Neural progenitor cell (in vitro differentiated cells): ENCODE measurements around the gene PEX12. TPM values are rescaled to one million over a fixed set of nuclear protein-coding genes. Genes with fewer than 3 reads are reported as not detected.

ENCODE experiments used
- DNase-seq: peaks from one replicate; pipeline ENCODE4 v3.0.0-alpha.2; 2016; ENCODE audit warnings: low spot score
- H2AFZ ChIP-seq: fragments of 200-600 bp; sonication (generic); replicated peaks from 2 replicates; pipeline ENCODE4 v1.6.1; 2016; ENCODE audit warnings: antibody characterized with exemption
- H3F3A ChIP-seq: fragments of 200-600 bp; sonication (generic); 2 replicates; pipeline ENCODE4 v1.6.1; 2016; ENCODE audit warnings: antibody characterized with exemption, low read depth
- H3K27ac ChIP-seq: fragments of 200-600 bp; sonication (generic); 2 replicates; pipeline ENCODE4 v1.5.1; 2016; ENCODE audit warnings: mild to moderate bottlenecking
- H3K27me3 ChIP-seq: fragments of 200-600 bp; sonication (generic); 2 replicates; pipeline ENCODE4 v1.6.1; 2016; ENCODE audit warnings: mild to moderate bottlenecking, moderate library complexity
- H3K36me3 ChIP-seq: fragments of 200-600 bp; sonication (generic); 2 replicates; pipeline ENCODE4 v1.5.1; 2016
- H3K4me1 ChIP-seq: fragments of 200-600 bp; sonication (generic); 2 replicates; pipeline ENCODE4 v1.6.1; 2016; ENCODE audit warnings: mixed run types
- H3K4me2 ChIP-seq: fragments of 200-600 bp; sonication (generic); 2 replicates; pipeline ENCODE4 v1.6.1; 2016
- H3K4me3 ChIP-seq: fragments of 200-600 bp; sonication (generic); 2 replicates; pipeline ENCODE4 v1.5.1; 2016
- H3K79me2 ChIP-seq: fragments of 200-600 bp; sonication (generic); 2 replicates; pipeline ENCODE4 v1.6.1; 2016; ENCODE audit warnings: low read depth
- H3K9ac ChIP-seq: fragments of 200-600 bp; sonication (generic); 2 replicates; pipeline ENCODE4 v1.6.1; 2016
- H3K9me3 ChIP-seq: fragments of 200-600 bp; sonication (generic); 2 replicates; pipeline ENCODE4 v1.5.1; 2016; ENCODE audit warnings: low read depth
- H4K20me1 ChIP-seq: fragments of 200-600 bp; sonication (generic); 2 replicates; pipeline ENCODE4 v1.6.1; 2016; ENCODE audit warnings: low read depth
- H3K27ac Mint-ChIP-seq: 3 replicates; pipeline ENCODE4 v1.8.0; 2021; ENCODE audit warnings: mixed read lengths
- H3K27me3 Mint-ChIP-seq: 2 replicates; pipeline ENCODE4 v1.8.0; 2022; ENCODE audit warnings: low read depth, mild to moderate bottlenecking, inconsistent platforms, moderate library complexity, mixed read lengths; ENCODE audit not compliant: insufficient read depth
- H3K36me3 Mint-ChIP-seq: 3 replicates; pipeline ENCODE4 v1.8.0; 2021; ENCODE audit warnings: mixed read lengths
- H3K4me1 Mint-ChIP-seq: 3 replicates; pipeline ENCODE4 v1.8.0; 2021; ENCODE audit warnings: mixed read lengths
- H3K4me3 Mint-ChIP-seq: 3 replicates; pipeline ENCODE4 v1.8.0; 2021; ENCODE audit warnings: mild to moderate bottlenecking, moderate library complexity, mixed read lengths
- H3K9me3 Mint-ChIP-seq: 3 replicates; pipeline ENCODE4 v1.8.0; 2020; ENCODE audit warnings: mixed read lengths
- EZH2 ChIP-seq: fragments of 200-600 bp; sonication (generic); IDR thresholded peaks from 2 replicates; pipeline ENCODE4 v1.6.1; 2017; ENCODE audit warnings: antibody characterized with exemption, mild to moderate bottlenecking, moderate library complexity
- EZH2phosphoT487 ChIP-seq: fragments of 200-600 bp; sonication (generic); IDR thresholded peaks from 2 replicates; pipeline ENCODE4 v1.6.1; 2017; ENCODE audit warnings: antibody characterized with exemption
- total RNA-seq: library from RNA; depleted of rRNA; stranded (reverse); fragments of >200 nt; gene quantifications from 2 replicates; pipeline ENCODE4 v1.2.3, GENCODE V29; 2015; ENCODE audit warnings: low replicate concordance
- TF ChIP-seq, protein P1 (sequence below): fragments of 200-600 bp; sonication (generic); IDR thresholded peaks from 2 replicates; pipeline ENCODE4 v1.5.1; 2017; ENCODE audit warnings: antibody characterized with exemption, mild to moderate bottlenecking

Gene PEX12
- total RNA-seq, 1 donor from 2014 or later, result 7.0 TPM

DNA sequence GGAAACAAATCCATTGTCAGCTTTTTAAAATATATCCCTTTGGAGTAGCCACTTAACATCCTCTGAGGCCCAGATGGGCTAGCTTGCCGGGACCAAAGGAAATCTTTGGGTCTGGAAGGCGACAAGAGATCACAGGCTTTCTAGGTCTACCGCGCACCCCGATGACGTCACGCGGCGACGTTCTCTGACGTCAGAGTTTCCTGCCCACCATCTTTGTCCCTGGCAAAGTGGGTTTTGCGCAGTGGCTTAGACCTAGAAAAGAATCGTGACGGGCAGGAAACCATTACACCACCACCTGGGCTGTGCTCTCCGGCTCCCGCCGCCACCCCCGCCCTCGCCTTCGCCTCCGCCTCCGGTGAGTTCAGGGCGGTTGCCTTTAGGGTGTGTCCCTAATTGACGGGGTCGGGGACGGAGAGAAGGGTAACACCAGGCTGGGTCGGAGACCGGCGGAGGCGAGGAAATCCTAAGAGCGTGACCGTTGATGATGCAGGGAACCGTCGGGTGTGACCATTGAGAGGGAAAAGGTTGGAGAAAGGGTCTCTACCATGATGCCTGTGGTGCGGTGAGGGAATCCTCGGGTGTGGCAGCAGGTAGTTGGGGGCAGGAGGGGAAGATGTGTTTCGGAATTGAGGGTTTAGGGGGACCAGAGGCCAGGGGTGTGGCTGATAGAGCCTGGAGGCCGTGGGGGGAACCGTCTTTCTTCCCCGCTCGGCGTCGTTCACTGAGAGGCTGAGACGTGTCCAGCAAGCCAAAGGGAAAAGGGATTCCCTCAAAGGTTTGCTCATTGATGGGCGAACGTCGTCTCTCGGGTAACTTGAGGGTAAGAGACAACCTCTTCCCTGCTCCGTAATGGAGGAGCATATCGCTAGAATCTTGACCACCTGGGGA is 8.9 kb upstream of the PEX12 start, which contains the start of gene AP2B1:
TSS of gene AP2B1 (plus strand) at position 249 of the 888 bp plus-strand sequence. CDS start 6,709 bp downstream, outside the sequence.
- Histone ChIP-seq H3F3A (peaks cover 11% of the 10 kb centered on the region), H3K27ac (peak within 1 kb of the TSS; percentile 91), H2AFZ (peak within 1 kb of the TSS; percentile 84), H3K9me3 (no peaks in the 10 kb centered on the region), H3K4me3 (peak within 1 kb of the TSS; percentile 74), H3K4me1 (peaks cover 13% of the 10 kb centered on the region), H3K4me2 (peak within 1 kb of the TSS; percentile 73), H4K20me1 (peaks cover 11% of the 10 kb centered on the region), H3K36me3 (no peaks in the 10 kb centered on the region), H3K9ac (peak within 1 kb of the TSS; percentile 60), H3K27me3 (peaks cover 12% of the 10 kb centered on the region), H3K79me2 (peaks cover 50% of the 10 kb centered on the region)
- Mint-ChIP-seq H3K4me1 (peaks cover 21% of the 10 kb centered on the region), H3K36me3 (no peaks in the 10 kb centered on the region), H3K4me3 (peak within 1 kb of the TSS; percentile 99), H3K27ac (peak within 1 kb of the TSS; percentile 96), H3K9me3 (no peaks in the 10 kb centered on the region), H3K27me3 (peaks cover 6% of the 10 kb centered on the region)
- DNase-seq, result peak; percentile 94
- peak; percentile 54 for TF ChIP-seq EZH2
- TF ChIP-seq, protein P1, sequence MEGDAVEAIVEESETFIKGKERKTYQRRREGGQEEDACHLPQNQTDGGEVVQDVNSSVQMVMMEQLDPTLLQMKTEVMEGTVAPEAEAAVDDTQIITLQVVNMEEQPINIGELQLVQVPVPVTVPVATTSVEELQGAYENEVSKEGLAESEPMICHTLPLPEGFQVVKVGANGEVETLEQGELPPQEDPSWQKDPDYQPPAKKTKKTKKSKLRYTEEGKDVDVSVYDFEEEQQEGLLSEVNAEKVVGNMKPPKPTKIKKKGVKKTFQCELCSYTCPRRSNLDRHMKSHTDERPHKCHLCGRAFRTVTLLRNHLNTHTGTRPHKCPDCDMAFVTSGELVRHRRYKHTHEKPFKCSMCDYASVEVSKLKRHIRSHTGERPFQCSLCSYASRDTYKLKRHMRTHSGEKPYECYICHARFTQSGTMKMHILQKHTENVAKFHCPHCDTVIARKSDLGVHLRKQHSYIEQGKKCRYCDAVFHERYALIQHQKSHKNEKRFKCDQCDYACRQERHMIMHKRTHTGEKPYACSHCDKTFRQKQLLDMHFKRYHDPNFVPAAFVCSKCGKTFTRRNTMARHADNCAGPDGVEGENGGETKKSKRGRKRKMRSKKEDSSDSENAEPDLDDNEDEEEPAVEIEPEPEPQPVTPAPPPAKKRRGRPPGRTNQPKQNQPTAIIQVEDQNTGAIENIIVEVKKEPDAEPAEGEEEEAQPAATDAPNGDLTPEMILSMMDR, result no peak
- peak; percentile 25 for TF ChIP-seq EZH2phosphoT487

- no peaks in the 10 kb centered on the region for H3K9me3 ChIP-seq
- H3K79me2 ChIP-seq, result peaks cover 43% of the 10 kb centered on the region
- no peaks in the 10 kb centered on the region for H3K9me3 Mint-ChIP-seq
- peak overlapping the region; percentile 91 for H3K27ac ChIP-seq
- no peak for TF ChIP-seq EZH2
- TF ChIP-seq EZH2phosphoT487, result no peak
- TF ChIP-seq, protein P1, result no peak
- H2AFZ ChIP-seq, result peak overlapping the region; percentile 84
- peaks cover 6% of the 10 kb centered on the region for H3K27me3 Mint-ChIP-seq
- H3K4me1 Mint-ChIP-seq, result peaks cover 21% of the 10 kb centered on the region
- H3K27ac Mint-ChIP-seq, result peak overlapping the region; percentile 96
- H3K27me3 ChIP-seq, result peaks cover 12% of the 10 kb centered on the region
- no peaks in the 10 kb centered on the region for H3K36me3 Mint-ChIP-seq
- peaks cover 6% of the 10 kb centered on the region for H4K20me1 ChIP-seq
- H3K4me3 Mint-ChIP-seq, result peak overlapping the region; percentile 99
- peaks cover 11% of the 10 kb centered on the region for H3F3A ChIP-seq
- peak overlapping the region; percentile 74 for H3K4me3 ChIP-seq
- H3K4me1 ChIP-seq, result peaks cover 13% of the 10 kb centered on the region
- peak overlapping the region; percentile 60 for H3K9ac ChIP-seq
- H3K36me3 ChIP-seq, result no peaks in the 10 kb centered on the region
- peak overlapping the region; percentile 73 for H3K4me2 ChIP-seq
- DNase-seq, result no peak
Observed at GRCh38 chr17:35586569-35587073, 8.2 kb upstream of the PEX12 start.

- H3K4me3 ChIP-seq, result no peak overlapping the region
Observed at GRCh38 chr17:35584061-35584460, 5.7 kb upstream of the PEX12 start.

More at GRCh38 chr17:35584061-35584460, 5.7 kb upstream of the PEX12 start:
- TF ChIP-seq, protein P1, result no peak
- TF ChIP-seq EZH2phosphoT487 (no peak), EZH2 (no peak)
- no peak overlapping the region for H3K27ac Mint-ChIP-seq
- Histone ChIP-seq H3K79me2 (peaks cover 24% of the 10 kb centered on the region), H3K27ac (no peak overlapping the region), H3K9me3 (no peaks in the 10 kb centered on the region), H2AFZ (no peak overlapping the region), H4K20me1 (no peaks in the 10 kb centered on the region), H3K27me3 (peaks cover 12% of the 10 kb centered on the region), H3K9ac (no peak overlapping the region), H3F3A (peaks cover 26% of the 10 kb centered on the region), H3K4me1 (peaks cover 14% of the 10 kb centered on the region), H3K4me2 (no peak overlapping the region), H3K36me3 (no peaks in the 10 kb centered on the region)
- peaks cover 21% of the 10 kb centered on the region for H3K4me1 Mint-ChIP-seq
- H3K27me3 Mint-ChIP-seq, result peaks cover 6% of the 10 kb centered on the region
- no peak for DNase-seq
- no peaks in the 10 kb centered on the region for H3K9me3 Mint-ChIP-seq
- no peak overlapping the region for H3K4me3 Mint-ChIP-seq
- no peaks in the 10 kb centered on the region for H3K36me3 Mint-ChIP-seq
